Activated naive CD4-positive, alpha-beta T cell treated with anti-CD3 and anti-CD28 coated beads, Interleukin-2, amount 10 ng/mL, durations not matched to agents 7 days and 5 days (primary cell): Measurements from ENCODE around the gene PTP4A2.

Source experiments
- CTCF ChIA-PET: fragments of 350-600 bp; sonication (Branson Sonifier 250); formaldehyde crosslinking; loops from one replicate; lab custom pipeline; 2021; ENCODE audit warnings: antibody characterized with exemption; lab: Charles Lee
- DNase-seq: peaks from one replicate; pipeline ENCODE4 v3.0.0-alpha.2; 2020
- H3K27ac Mint-ChIP-seq: one replicate; pipeline ENCODE4 v1.8.0; 2021; ENCODE audit warnings: mild to moderate bottlenecking, moderate library complexity, mixed read lengths
- H3K27me3 Mint-ChIP-seq: one replicate; pipeline ENCODE4 v1.8.0; 2021; ENCODE audit warnings: mild to moderate bottlenecking, mixed read lengths
- H3K36me3 Mint-ChIP-seq: one replicate; pipeline ENCODE4 v1.8.0; 2021; ENCODE audit warnings: mixed read lengths
- H3K4me1 Mint-ChIP-seq: one replicate; pipeline ENCODE4 v1.8.0; 2021; ENCODE audit warnings: mixed read lengths
- H3K4me3 Mint-ChIP-seq: one replicate; pipeline ENCODE4 v1.8.0; 2021; ENCODE audit warnings: mild to moderate bottlenecking, moderate library complexity, mixed read lengths
- H3K9me3 Mint-ChIP-seq: one replicate; pipeline ENCODE4 v1.8.0; 2021; ENCODE audit warnings: mixed read lengths

PTP4A2 gene

DNA sequence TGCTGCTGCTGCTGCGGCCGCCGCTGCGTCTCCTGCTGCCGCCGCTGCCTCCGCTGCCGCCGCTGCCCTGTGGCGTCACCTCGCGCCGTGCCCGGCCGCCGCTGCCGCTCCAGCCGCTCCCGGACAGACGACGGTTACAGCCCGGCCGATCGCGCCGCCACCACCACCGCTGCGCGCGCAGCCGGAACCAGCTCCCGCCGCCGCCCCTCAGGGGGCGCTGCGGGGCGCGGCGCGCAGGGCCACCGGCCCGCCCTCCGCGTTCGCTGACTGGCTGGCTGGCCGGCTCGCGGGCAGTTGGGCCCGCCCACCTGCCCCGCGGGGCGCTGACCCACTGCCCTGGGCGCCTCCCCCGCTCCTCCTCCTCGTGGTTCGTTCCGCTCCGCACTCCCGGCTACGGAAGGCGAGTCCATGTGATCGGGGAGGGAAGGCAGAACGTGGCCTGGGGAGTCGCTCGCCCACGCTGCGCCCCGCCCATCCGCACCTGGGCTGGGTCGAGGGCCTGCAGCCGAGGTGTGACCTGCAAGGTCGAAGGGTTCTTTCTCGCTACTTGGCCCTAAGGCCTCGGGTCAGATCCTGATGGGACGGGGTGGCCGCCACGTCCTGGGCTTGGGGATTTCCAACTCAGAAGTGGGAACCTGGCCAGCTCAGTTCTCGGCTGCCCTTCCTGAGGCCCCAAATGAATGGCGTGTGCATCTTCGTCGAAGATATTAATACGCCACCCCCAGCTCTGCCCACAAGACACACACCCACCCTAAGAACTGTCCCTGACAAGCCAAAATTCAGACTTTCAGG, at the start of gene PTP4A2:
Gene PTP4A2 (minus strand): TSS at position 185 of the 792 bp plus-strand sequence. CDS start 19,303 bp downstream, outside the sequence.
- Mint-ChIP-seq H3K27ac (peak within 1 kb of the TSS; percentile 95), H3K4me3 (peak within 1 kb of the TSS; percentile 92), H3K9me3 (no peaks in the 10 kb centered on the region), H3K27me3 (no peaks in the 10 kb centered on the region), H3K36me3 (peaks cover 23% of the 10 kb centered on the region), H3K4me1 (peaks cover 80% of the 10 kb centered on the region)
- DNase-seq = peak; percentile 91
- CTCF ChIA-PET = interaction anchor here (0.8 to 14.9 kb wide), 4 partner anchors 10 to 122 kb away, joined by 3 to 410 read pairs (median 6); partner anchors contain the start of gene SPOCD1

DNA sequence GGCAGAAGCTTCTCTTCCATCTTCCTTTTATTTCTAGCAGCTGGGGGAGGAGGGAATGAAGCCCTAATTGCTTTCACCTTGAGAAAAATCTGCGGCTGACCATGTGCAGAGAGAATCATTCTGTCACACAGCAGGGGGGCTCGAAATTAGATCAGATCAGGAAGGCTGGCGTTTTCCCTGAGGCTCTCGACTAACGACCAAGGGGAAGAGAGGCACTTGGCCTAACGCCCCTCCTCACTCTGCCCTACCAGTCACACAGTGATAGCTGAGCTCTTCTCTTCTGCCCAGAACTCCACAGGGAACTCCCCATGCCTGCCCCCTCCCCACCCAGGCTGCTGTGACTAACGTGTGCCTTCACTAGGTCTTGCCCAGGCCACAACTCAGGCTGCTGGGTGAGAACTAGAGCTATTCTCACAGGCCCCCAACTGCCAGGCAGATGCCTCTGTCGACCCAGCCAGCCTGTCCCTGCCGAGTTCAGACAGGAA, 49.0 kb upstream of the PTP4A2 start:
- no peak for DNase-seq
- Mint-ChIP-seq H3K36me3 (peaks cover 9% of the 10 kb centered on the region), H3K27me3 (peaks cover 12% of the 10 kb centered on the region), H3K9me3 (peaks cover 9% of the 10 kb centered on the region), H3K4me3 (no peak overlapping the region), H3K4me1 (peaks cover 58% of the 10 kb centered on the region), H3K27ac (no peak overlapping the region)
- CTCF ChIA-PET = interaction anchor here (0.8 kb wide), 1 partner anchor 16 kb away, joined by 3 read pairs; no protein-coding TSS in a partner anchor

DNA sequence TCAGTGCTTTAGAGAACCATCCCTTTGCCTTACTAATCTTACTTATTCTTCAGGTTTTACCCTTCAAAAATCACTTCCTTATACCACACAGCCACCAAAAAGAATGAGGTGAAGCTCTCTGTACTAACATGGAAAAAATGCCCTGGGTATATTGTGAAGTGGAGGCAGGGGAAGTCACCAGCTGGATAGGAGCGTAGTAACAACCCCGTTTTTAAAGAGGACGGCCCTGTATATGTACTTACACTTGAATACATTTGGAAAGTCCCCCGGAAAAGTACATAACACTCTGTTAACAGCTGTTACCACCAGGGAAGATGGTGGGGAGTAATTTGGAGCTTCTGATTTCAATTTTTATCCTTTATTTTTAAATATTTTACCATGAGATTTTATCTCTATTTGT, 47.3 kb upstream of the PTP4A2 start:
- Mint-ChIP-seq H3K36me3 (peaks cover 9% of the 10 kb centered on the region), H3K27ac (peak overlapping the region; percentile 96), H3K9me3 (peaks cover 9% of the 10 kb centered on the region), H3K4me3 (peak overlapping the region; percentile 15), H3K4me1 (peaks cover 67% of the 10 kb centered on the region), H3K27me3 (peaks cover 4% of the 10 kb centered on the region)
- CTCF ChIA-PET = interaction anchor here (0.5 to 2.1 kb wide), 6 partner anchors 8 to 66 kb away, joined by 3 to 15 read pairs (median 4); no protein-coding TSS in a partner anchor
- no peak for DNase-seq

DNA sequence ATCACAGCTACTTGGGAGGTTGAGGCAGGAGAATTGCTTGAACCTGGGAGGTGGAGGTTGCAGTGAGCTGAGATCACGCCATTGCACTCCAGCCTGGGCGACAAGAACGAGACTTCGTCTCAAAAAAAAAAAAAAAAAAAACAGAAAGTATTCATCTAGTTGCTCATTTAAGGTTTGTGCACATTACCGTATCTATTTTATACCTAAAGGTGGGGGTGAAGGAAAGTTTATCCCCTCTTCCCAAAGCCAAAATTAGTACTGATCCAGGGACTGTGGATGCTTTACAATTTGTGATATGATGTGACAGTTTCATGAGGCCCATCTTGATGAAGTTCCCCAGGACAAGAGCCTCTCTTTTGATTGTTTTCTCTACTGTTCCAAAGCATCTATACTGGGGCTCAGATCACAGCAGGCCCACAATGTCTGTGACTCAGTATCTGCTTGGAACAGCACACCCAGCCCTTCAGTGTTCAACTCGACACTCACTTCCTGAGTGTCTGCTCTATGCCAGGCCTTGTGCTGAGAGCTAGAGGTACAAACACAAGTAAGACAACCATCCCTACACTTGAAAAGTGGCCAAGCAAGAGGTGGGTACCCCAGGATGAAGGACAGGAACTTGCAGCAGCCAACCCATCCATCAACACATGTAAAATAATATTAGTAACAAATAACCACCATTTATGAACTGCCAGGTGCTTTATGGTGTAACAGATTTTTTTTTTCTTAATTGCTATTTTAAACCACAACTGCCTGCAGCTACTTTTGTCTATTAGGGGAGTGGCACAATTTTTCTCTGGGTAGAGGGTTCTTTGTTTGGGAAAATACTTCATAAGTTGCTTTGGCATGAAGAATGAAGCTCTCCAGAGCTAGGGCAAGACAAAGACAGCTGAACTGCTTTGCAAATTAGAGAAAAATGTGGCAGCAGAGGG, 46.5 kb upstream of the PTP4A2 start:
- H3K4me1 Mint-ChIP-seq = peaks cover 65% of the 10 kb centered on the region
- H3K4me3 Mint-ChIP-seq = peak overlapping the region; percentile 15
- DNase-seq = peak; percentile 45
- peaks cover 4% of the 10 kb centered on the region for H3K27me3 Mint-ChIP-seq
- peak overlapping the region; percentile 96 for H3K27ac Mint-ChIP-seq
- peaks cover 9% of the 10 kb centered on the region for H3K36me3 Mint-ChIP-seq
- H3K9me3 Mint-ChIP-seq = peaks cover 9% of the 10 kb centered on the region
- CTCF ChIA-PET = interaction anchor here (0.9 to 2.1 kb wide), 5 partner anchors 8 to 21 kb away, joined by 3 to 15 read pairs (median 4); no protein-coding TSS in a partner anchor

DNA sequence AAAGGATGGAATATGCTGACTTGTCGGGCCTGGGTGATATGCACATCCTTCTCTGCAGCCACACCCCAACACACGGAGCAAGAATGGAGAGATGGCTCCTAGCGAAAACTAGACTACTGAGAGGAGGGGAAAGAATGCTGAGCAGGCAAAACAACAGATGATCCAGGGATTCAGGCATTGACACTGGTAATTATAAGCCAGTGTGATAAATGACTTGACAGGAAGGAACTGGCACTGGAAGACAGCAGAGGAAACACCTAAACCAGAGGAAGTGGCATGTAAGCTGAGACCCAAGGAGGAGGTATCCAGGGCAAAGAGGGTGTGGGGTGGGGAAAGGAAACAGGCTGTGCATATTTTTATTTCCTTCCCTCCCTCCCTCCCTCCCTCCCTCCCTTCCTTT, 43.8 kb upstream of the PTP4A2 start:
- Mint-ChIP-seq H3K9me3 (peaks cover 9% of the 10 kb centered on the region), H3K4me1 (peaks cover 65% of the 10 kb centered on the region), H3K36me3 (peaks cover 9% of the 10 kb centered on the region), H3K4me3 (peak overlapping the region; percentile 13), H3K27me3 (no peaks in the 10 kb centered on the region), H3K27ac (peak overlapping the region; percentile 88)
- DNase-seq = peak; percentile 65
- CTCF ChIA-PET = interaction anchor here (1.5 kb wide), 1 partner anchor 21 kb away, joined by 4 read pairs; no protein-coding TSS in a partner anchor

DNA sequence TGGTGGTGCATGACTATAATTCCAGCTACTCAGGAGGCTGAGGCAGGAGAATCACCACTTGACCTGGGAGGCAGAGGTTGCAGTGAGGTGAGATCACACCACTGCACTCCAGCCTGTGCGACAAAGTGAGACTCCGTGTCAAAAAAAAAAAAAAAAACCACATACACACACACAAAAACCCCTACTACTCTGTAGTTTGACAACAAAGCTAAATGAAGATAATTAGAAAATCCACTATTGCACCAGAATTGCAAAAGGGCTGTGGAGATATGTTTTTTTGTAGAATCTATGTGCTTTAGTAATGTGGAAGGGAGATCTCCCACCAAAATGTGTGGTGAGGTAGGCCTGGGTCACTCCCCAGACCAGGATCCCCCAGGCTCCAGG, 43.3 kb upstream of the PTP4A2 start:
- Mint-ChIP-seq H3K27me3 (no peaks in the 10 kb centered on the region), H3K9me3 (peaks cover 9% of the 10 kb centered on the region), H3K4me3 (no peak overlapping the region), H3K36me3 (peaks cover 9% of the 10 kb centered on the region), H3K4me1 (peaks cover 60% of the 10 kb centered on the region), H3K27ac (peak overlapping the region; percentile 88)
- DNase-seq = no peak
- CTCF ChIA-PET = interaction anchor here (1.5 kb wide), 1 partner anchor 20 kb away, joined by 4 read pairs; no protein-coding TSS in a partner anchor

DNA sequence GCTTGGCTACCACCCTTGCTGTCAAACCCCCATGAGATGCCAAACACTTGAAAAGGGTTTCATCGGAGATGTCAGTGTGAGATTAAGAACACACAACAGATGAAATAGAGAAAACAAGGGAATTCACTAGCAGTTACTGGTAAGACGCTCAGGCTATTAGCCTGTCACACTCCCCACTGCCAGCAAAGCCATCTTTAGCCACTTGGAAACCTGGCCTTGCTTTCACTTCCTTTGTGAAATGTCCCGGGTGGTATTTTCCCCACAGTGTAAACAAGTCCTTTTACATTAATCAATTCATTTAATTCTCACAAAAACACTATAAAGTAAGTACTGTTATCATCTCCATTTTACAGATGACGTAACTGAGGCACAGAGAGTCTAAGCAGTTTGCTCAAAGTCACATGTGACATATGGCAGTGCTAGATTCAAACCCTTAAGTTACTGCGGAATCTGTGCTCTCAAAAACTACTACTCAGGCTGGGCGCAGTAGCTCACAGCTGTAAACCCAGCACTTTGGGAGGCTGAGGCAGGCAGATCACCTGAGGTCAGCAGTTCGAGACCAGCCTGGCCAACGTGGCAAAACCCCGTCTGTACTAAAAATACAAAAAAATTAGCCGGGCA, 42.8 kb upstream of the PTP4A2 start:
- no peaks in the 10 kb centered on the region for H3K27me3 Mint-ChIP-seq
- H3K9me3 Mint-ChIP-seq = peaks cover 9% of the 10 kb centered on the region
- H3K27ac Mint-ChIP-seq = peak overlapping the region; percentile 88
- peaks cover 9% of the 10 kb centered on the region for H3K36me3 Mint-ChIP-seq
- no peak for DNase-seq
- H3K4me3 Mint-ChIP-seq = no peak overlapping the region
- H3K4me1 Mint-ChIP-seq = peaks cover 60% of the 10 kb centered on the region
- CTCF ChIA-PET = no interaction called here

DNA sequence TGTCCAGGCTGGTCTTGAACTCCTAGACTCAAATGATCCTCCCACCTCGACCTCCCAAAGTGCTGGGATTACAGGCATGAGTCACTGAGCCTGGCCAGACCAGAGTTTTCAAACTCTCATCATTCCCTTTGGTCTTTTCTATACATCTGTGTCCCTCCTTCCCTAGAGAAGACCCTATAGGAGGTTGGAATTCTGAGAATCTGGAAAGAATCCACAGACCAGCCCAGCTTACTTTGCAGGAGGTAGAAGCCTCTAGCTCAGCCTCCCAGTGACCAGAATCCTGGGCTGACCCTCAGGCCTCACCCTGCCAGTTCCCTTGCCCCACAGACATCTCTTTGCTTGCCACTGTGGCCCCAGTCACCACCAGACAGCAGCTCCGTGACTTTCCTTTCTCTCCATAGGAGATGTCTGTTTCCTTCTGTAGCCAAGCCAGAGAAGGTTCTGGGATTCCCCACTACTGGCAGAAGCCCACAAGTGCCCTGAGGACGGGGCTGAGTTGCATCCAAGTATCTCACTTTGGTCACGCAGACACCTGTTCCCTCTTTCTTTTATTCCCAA, 40.8 kb upstream of the PTP4A2 start:
- Mint-ChIP-seq H3K36me3 (peaks cover 9% of the 10 kb centered on the region), H3K27ac (no peak overlapping the region), H3K4me1 (peaks cover 45% of the 10 kb centered on the region), H3K4me3 (no peak overlapping the region), H3K9me3 (peaks cover 9% of the 10 kb centered on the region), H3K27me3 (peaks cover 8% of the 10 kb centered on the region)
- no peak for DNase-seq
- CTCF ChIA-PET = interaction anchor here (0.9 to 2.1 kb wide), 3 partner anchors 15 to 218 kb away, joined by 3 to 9 read pairs (median 3); no protein-coding TSS in a partner anchor

DNA sequence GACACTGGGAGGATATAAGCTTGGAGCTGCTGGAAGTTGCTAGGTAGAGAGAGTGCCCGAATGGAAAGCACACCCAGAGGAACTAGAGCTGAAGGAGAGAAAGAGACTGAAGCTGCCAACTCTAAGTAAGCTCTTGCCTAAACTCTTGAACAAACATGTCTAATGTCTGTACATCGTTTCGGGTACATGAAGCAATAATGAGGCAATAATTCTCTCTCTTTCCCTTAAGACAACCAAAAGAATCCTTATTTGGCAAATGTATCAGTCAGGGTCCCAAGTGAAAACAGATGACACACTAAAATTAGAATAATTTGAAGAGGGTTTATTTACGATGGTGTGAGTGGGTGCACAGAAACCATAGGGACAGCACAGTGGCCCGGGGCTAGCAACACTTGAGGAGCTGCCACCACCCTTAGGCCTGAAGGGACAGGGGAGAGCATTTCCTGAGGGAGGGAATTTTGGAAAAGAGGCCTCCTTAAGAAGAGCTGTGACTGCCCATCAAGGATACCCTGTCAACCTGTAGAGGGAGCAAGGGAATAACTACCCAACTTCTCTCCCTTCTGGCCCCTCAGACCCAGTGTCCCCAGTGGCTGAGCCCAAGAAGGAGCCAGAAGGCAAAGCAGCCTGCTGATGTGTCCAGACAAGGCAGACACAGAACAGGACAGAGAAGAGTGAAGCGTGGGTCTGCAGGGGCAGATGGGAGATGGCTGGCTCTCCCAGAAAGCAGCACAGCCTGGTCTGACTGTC, 39.4 kb upstream of the PTP4A2 start:
- Mint-ChIP-seq H3K27ac (no peak overlapping the region), H3K4me1 (peaks cover 31% of the 10 kb centered on the region), H3K36me3 (peaks cover 1% of the 10 kb centered on the region), H3K27me3 (peaks cover 9% of the 10 kb centered on the region), H3K4me3 (no peak overlapping the region), H3K9me3 (peaks cover under 1% of the 10 kb centered on the region)
- CTCF ChIA-PET = interaction anchor here (0.8 to 2.1 kb wide), 8 partner anchors 7 to 161 kb away, joined by 3 to 9 read pairs (median 4); no protein-coding TSS in a partner anchor
- no peak for DNase-seq

DNA sequence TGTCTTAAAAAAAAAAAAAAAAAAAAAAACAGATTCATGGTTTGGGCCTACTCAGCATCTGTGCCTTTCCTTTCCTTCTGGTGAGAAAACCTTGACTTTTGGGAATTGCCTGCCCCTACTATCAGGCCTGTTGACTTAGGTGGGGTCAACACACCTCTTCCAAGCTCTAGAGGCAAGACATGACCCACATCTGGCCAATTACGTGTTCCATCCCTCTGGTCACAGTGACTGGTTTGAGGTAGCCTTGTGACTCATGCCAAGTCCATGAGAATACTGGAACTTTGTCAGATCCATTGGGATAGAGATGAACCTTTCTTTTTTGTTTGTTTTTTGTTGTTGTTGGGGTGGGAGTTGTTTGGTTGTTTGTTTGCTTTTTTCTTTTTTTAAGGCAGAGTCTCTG, 38.2 kb upstream of the PTP4A2 start:
- H3K36me3 Mint-ChIP-seq = no peaks in the 10 kb centered on the region
- H3K4me3 Mint-ChIP-seq = no peak overlapping the region
- H3K9me3 Mint-ChIP-seq = no peaks in the 10 kb centered on the region
- peaks cover 15% of the 10 kb centered on the region for H3K27me3 Mint-ChIP-seq
- CTCF ChIA-PET = interaction anchor here (0.7 to 1.2 kb wide), 3 partner anchors 7 to 12 kb away, joined by 3 to 4 read pairs (median 3); no protein-coding TSS in a partner anchor
- H3K4me1 Mint-ChIP-seq = peaks cover 24% of the 10 kb centered on the region
- H3K27ac Mint-ChIP-seq = peak overlapping the region; percentile 3
- no peak for DNase-seq

DNA sequence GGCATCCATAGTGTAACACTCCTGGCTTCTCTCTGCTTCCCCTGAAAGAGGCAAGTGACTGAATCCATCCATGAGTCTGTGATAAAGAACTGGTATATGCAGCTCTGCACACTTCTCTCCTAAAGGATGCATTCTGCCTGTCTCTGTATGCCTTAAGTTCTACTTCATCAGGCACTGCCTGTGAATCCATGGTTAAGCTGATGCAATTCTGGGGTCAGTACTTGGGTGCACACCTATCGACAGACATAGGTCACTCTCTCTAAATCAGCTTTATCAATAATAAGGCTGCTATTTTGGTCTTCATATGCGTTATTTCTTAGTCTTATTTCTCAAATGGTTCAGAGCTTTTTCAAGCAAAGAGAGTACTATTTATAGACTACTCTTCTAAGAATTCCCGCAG, 32.7 kb upstream of the PTP4A2 start:
- H3K27me3 Mint-ChIP-seq = peaks cover 26% of the 10 kb centered on the region
- H3K4me3 Mint-ChIP-seq = no peak overlapping the region
- no peaks in the 10 kb centered on the region for H3K36me3 Mint-ChIP-seq
- no peak overlapping the region for H3K27ac Mint-ChIP-seq
- no peak for DNase-seq
- peaks cover 14% of the 10 kb centered on the region for H3K4me1 Mint-ChIP-seq
- H3K9me3 Mint-ChIP-seq = no peaks in the 10 kb centered on the region
- CTCF ChIA-PET = interaction anchor here (0.6 kb wide), 1 partner anchor 10 kb away, joined by 3 read pairs; no protein-coding TSS in a partner anchor

DNA sequence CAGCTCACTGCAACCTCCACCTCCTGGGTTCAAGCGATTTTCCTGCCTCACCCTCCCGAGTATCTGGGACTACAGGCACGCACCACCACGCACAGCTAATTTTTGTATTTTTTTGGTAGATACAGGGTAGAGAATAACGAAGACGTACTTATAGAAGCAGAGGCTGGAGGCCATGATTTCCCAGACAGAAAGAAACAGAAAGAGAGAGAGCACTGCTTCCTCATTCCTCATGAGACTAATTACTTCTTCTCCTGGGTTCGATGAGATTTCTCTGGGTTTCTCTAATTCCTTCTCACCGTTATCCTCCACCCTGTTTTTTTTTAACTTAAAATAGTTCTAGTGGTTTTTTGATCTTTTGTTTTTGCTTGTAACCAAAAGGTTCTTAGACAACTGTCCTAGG, 23.4 kb upstream of the PTP4A2 start:
- Mint-ChIP-seq H3K4me1 (peaks cover 60% of the 10 kb centered on the region), H3K4me3 (no peak overlapping the region), H3K36me3 (no peaks in the 10 kb centered on the region)

More for the DNA sequence above, 23.4 kb upstream of the PTP4A2 start:
- DNase-seq = no peak
- H3K27me3 Mint-ChIP-seq = peaks cover 7% of the 10 kb centered on the region
- peak overlapping the region; percentile 73 for H3K27ac Mint-ChIP-seq
- H3K9me3 Mint-ChIP-seq = no peaks in the 10 kb centered on the region
- CTCF ChIA-PET = interaction anchor here (0.5 to 15.3 kb wide), 12 partner anchors 9 to 199 kb away, joined by 3 to 410 read pairs (median 4); partner anchors contain the start of genes PTP4A2 and SPOCD1
